ENCODE data around the gene AKR1D1. TPM values are rescaled to one million over a fixed set of nuclear protein-coding genes. Genes with fewer than 3 reads are reported as not detected.

AKR1D1 gene
- total and polyA plus RNA-seq, 2 of the 13 experiments (the other 11 are each of a cell fraction or from before 2014, with no cell fraction given), result 6.9 to 37.0 TPM

- no peak for TF ChIP-seq THAP7 (CRISPR knock-in tag; IDR thresholded peaks at IDR 0.05)
- TF ChIP-seq MIXL1 (CRISPR knock-in tag; IDR thresholded peaks at IDR 0.05), result peak; percentile 95
- no peak for TF ChIP-seq HNF4G (IDR thresholded peaks at IDR 0.05; ENCODE audit: borderline replicate concordance, low read depth, low read length)
- TF ChIP-seq HNF4G (CRISPR knock-in tag; IDR thresholded peaks at IDR 0.05; ENCODE audit: borderline replicate concordance, low read depth), result no peak
- TF ChIP-seq NR2F6 (IDR thresholded peaks at IDR 0.05), result peak; percentile 27; the same call in 1 of the 2 replicates
- no peak for TF ChIP-seq NR2F6 (CRISPR knock-in tag; IDR thresholded peaks at IDR 0.05)
- no peak for TF ChIP-seq ZUFSP (CRISPR knock-in tag; IDR thresholded peaks at IDR 0.05; ENCODE audit: borderline replicate concordance)
- TF ChIP-seq SSRP1 (CRISPR knock-in tag; IDR thresholded peaks at IDR 0.05), result peak; percentile 31; the same call in 1 of the 2 replicates
- TF ChIP-seq AKNA (CRISPR knock-in tag; IDR thresholded peaks at IDR 0.05; ENCODE audit: borderline replicate concordance), result no peak
- TF ChIP-seq HNRNPK (IDR thresholded peaks at IDR 0.05; ENCODE audit: low read depth, low read length, poor library complexity, severe bottlenecking), result no peak
- no peak for TF ChIP-seq ZNF281 (CRISPR knock-in tag; IDR thresholded peaks at IDR 0.05; ENCODE audit: borderline replicate concordance)
- TF ChIP-seq HMGXB3 (CRISPR knock-in tag; IDR thresholded peaks at IDR 0.05; ENCODE audit: borderline replicate concordance), result no peak
- peak; percentile 57 for TF ChIP-seq GFI1 (CRISPR knock-in tag; IDR thresholded peaks at IDR 0.05; ENCODE audit: borderline replicate concordance)
Observed at GRCh38 chr7:138097064-138097741, 20.9 kb downstream of the AKR1D1 start (continued).

Data from HepG2 (cell line).